ENCODE data around the gene MTMR2.

- TF ChIP-seq, protein P1, sequence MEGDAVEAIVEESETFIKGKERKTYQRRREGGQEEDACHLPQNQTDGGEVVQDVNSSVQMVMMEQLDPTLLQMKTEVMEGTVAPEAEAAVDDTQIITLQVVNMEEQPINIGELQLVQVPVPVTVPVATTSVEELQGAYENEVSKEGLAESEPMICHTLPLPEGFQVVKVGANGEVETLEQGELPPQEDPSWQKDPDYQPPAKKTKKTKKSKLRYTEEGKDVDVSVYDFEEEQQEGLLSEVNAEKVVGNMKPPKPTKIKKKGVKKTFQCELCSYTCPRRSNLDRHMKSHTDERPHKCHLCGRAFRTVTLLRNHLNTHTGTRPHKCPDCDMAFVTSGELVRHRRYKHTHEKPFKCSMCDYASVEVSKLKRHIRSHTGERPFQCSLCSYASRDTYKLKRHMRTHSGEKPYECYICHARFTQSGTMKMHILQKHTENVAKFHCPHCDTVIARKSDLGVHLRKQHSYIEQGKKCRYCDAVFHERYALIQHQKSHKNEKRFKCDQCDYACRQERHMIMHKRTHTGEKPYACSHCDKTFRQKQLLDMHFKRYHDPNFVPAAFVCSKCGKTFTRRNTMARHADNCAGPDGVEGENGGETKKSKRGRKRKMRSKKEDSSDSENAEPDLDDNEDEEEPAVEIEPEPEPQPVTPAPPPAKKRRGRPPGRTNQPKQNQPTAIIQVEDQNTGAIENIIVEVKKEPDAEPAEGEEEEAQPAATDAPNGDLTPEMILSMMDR (IDR thresholded peaks at IDR 0.05): no peak
- no peak for TF ChIP-seq POLR2A (IDR thresholded peaks at IDR 0.05)
Measured at GRCh38 chr11:95922099-95922498, 1.8 kb downstream of the MTMR2 start.
